SJSA1 (cell line): ENCODE results near the gene EVI5L. TPM values are rescaled to one million over a fixed set of nuclear protein-coding genes. Genes with fewer than 3 reads are reported as not detected.

Source experiments
- DNase-seq, 2 experiments: peaks; one replicate each; pipeline ENCODE4 v3.0.0-alpha.2; 2015 to 2020; ENCODE audit warnings: low spot score in 2 of 2, low read depth in 1 of 2
- H3K27ac ChIP-seq: fragments of 250-450 bp; sonication (Bioruptor Pico); 2 replicates; pipeline ENCODE4 v1.5.1; 2020; ENCODE audit warnings: mild to moderate bottlenecking, moderate library complexity
- H3K27me3 ChIP-seq: fragments of 250-450 bp; sonication (Bioruptor Pico); replicated peaks from 2 replicates; pipeline ENCODE4 v1.5.1; 2020; ENCODE audit warnings: mild to moderate bottlenecking, moderate library complexity
- H3K36me3 ChIP-seq: fragments of 250-450 bp; sonication (Bioruptor Pico); 2 replicates; pipeline ENCODE4 v1.5.1; 2020; ENCODE audit warnings: mild to moderate bottlenecking
- H3K4me1 ChIP-seq: fragments of 250-450 bp; sonication (Bioruptor Pico); replicated peaks from 2 replicates; pipeline ENCODE4 v1.6.1; 2021; ENCODE audit warnings: mild to moderate bottlenecking
- H3K4me3 ChIP-seq: fragments of 250-450 bp; sonication (Bioruptor Pico); 2 replicates; pipeline ENCODE4 v1.5.1; 2020; ENCODE audit warnings: mild to moderate bottlenecking
- H3K9me3 ChIP-seq: fragments of 250-450 bp; sonication (Bioruptor Pico); replicated peaks from 2 replicates; pipeline ENCODE4 v1.5.1; 2020; ENCODE audit warnings: mild to moderate bottlenecking
- total RNA-seq: library from RNA; depleted of rRNA; stranded (reverse); fragments of >200 nt; shearing (Covaris generic); gene quantifications from 2 replicates; pipeline ENCODE4 v1.2.3, GENCODE V29; 2014; rRNA removed

EVI5L gene
- total RNA-seq, 1 experiment from 2014 or later: 16.3 TPM

DNA sequence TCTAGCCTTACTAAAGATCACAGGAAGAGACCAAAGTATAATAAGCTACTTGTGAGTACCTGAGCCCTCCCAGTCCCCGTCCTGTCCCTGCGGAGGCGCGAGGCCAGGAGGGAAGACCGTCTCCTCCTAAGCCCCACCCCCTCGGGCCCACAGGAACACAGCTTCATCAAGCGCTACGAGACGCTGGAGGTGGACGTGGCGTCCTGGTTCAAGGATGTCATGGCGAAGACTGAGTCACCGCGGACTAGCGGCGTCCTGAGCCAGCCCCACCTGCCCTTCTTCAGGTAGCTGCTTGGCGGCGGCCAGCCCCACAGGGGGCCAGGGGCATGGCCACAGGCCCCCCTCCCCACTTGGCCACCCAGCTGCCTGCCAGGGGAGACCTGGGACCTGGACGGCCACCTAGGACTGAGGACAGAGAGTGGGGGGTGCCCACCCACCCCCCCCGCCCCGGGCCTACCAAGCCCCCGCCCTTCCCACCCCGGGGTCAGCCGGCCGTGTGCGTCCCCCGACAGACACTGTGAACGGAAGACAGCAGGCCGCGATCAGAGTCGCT is 82.2 kb downstream of the EVI5L start:
- no peaks in the 10 kb centered on the region for H3K9me3 ChIP-seq
- H3K4me1 ChIP-seq: peaks cover 15% of the 10 kb centered on the region
- DNase-seq: no peak
- no peak overlapping the region for H3K4me3 ChIP-seq
- H3K27ac ChIP-seq: no peak overlapping the region
- peaks cover 34% of the 10 kb centered on the region for H3K36me3 ChIP-seq
- H3K27me3 ChIP-seq: peaks cover 26% of the 10 kb centered on the region

DNA sequence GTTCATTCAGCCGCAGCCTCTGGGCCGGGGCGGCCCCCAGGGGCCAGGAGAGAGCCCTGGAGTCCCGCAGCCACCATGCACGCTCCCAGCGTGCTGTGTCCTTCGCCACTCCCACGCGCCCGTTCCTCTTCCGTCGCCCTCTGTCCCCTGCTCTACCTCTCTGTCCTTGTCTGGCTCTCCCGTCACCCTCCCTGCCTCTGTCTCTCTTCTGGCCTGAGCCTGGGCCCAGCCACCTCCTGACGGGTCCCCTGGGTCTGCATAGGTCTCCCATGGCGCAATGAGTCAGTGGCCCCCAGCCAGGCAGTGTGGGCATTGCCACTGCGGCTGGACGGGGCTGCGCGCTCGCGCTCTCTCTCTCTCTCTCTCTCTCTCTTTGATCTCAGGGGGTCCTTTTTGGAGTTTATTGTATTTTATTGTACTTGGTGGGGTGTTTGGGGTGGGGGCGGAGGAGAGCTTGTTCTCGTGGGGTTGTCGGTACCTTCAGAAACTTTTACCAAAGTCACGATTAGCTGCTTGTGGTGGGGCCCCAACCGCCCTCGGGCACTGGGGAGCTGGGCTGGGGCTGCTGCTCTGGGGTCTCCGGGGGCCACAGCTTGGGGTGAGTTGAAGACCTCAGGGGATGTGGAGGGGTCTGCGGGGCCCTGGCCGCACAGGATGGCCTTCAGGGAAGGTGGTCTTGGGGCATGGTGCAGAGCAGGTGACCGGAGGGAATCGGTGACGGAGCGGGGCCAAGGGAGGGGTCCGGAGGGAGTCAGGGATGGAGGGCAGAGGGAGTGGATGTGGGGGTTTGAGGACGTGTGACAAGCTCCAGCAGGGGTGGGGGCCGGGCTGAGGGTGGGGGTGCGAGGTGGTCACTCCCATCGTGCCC is 82.9 kb downstream of the EVI5L start:
- H3K4me1 ChIP-seq: peaks cover 22% of the 10 kb centered on the region
- no peak for DNase-seq
- H3K4me3 ChIP-seq: no peak overlapping the region
- H3K9me3 ChIP-seq: no peaks in the 10 kb centered on the region
- no peak overlapping the region for H3K27ac ChIP-seq
- peaks cover 32% of the 10 kb centered on the region for H3K36me3 ChIP-seq
- peaks cover 33% of the 10 kb centered on the region for H3K27me3 ChIP-seq

DNA sequence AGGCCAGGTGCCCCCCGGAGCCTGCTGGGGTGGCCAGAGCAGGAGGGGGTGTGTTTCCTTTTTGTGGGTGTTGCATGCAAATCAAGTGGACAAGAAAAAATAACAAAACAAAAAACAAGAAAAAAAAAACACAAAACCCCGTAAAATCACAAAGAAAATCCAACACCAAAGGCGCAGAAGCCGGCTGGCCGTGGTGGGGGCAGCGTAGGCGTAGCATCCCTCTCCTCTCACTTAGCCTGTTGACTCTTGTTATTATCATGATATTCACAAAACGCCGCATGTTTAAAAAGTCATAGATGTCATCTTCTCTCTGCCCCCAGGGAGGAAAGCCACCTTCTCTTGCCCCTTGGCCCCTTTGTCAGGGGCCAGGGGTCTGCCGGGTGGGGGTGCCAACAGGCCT is 83.6 kb downstream of the EVI5L start:
- DNase-seq: no peak
- H3K27ac ChIP-seq: no peak overlapping the region
- peaks cover 32% of the 10 kb centered on the region for H3K36me3 ChIP-seq
- H3K9me3 ChIP-seq: no peaks in the 10 kb centered on the region
- peaks cover 24% of the 10 kb centered on the region for H3K4me1 ChIP-seq
- no peak overlapping the region for H3K4me3 ChIP-seq
- peaks cover 39% of the 10 kb centered on the region for H3K27me3 ChIP-seq

DNA sequence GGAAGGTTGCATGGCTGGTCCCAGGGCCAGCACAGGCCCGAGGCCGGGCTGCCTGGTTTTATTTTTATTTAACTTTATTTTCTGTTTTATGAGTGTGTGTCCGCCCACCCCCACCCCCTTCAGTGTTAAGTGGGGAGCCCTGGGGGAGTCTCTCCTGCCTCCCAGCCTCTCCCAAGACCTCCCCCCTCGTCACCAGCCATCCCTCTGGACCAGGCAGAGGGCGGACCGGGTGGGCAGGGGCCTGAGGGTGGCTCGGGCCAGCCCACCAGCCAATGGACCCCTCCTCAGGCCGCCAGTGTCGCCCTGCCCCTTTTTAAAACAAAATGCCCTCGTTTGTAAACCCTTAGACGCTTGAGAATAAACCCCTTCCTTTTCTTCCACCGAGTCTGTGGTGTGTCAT is 84.1 kb downstream of the EVI5L start:
- H3K4me1 ChIP-seq: peaks cover 24% of the 10 kb centered on the region
- peaks cover 30% of the 10 kb centered on the region for H3K36me3 ChIP-seq
- H3K4me3 ChIP-seq: no peak overlapping the region
- H3K27ac ChIP-seq: no peak overlapping the region
- DNase-seq: no peak
- H3K27me3 ChIP-seq: peaks cover 39% of the 10 kb centered on the region
- H3K9me3 ChIP-seq: no peaks in the 10 kb centered on the region

Other genes starting within 250 kb of the EVI5L start
- gene CAMSAP3, start 234.4 kb upstream of the EVI5L start, total RNA-seq: not detected in 2 replicates
- gene XAB2, start 200.7 kb upstream of the EVI5L start, total RNA-seq: 32.0 and 35.0 TPM in 2 replicates
- gene PET100, start 200.4 kb upstream of the EVI5L start, total RNA-seq: 32.5 and 68.2 TPM in 2 replicates
- gene PCP2, start 196.5 kb upstream of the EVI5L start, total RNA-seq: not detected in 2 replicates
- 0.13 TPM in 1 of 2 replicates, not detected in the other for gene STXBP2, start 193.1 kb upstream of the EVI5L start, total RNA-seq
- not detected in 2 replicates for gene RETN, start 161.2 kb upstream of the EVI5L start, total RNA-seq
- not detected in 2 replicates for gene MCEMP1, start 153.1 kb upstream of the EVI5L start, total RNA-seq
- 129 and 131 TPM in 2 replicates for gene TRAPPC5, start 149.4 kb upstream of the EVI5L start, total RNA-seq
- gene FCER2, start 128.1 kb upstream of the EVI5L start, total RNA-seq: not detected in 2 replicates
- gene CLEC4G, start 98.1 kb upstream of the EVI5L start, total RNA-seq: not detected in 2 replicates
- not detected in 2 replicates for gene CD209, start 82.7 kb upstream of the EVI5L start, total RNA-seq
- gene CLEC4M, start 67.0 kb upstream of the EVI5L start, total RNA-seq: not detected in 2 replicates
- gene PRR36, start 44.2 kb downstream of the EVI5L start, total RNA-seq: not detected in 2 replicates
- gene LRRC8E, start 58.3 kb downstream of the EVI5L start, total RNA-seq: 1.9 and 2.1 TPM in 2 replicates
- 3.2 and 9.7 TPM in 2 replicates for gene MAP2K7, start 73.7 kb downstream of the EVI5L start, total RNA-seq
- gene TGFBR3L, start 84.6 kb downstream of the EVI5L start, total RNA-seq: not detected in 2 replicates
- gene SNAPC2, start 90.1 kb downstream of the EVI5L start, total RNA-seq: 26.6 and 27.8 TPM in 2 replicates
- not detected in 2 replicates for gene CTXN1, start 95.9 kb downstream of the EVI5L start, total RNA-seq
- 49.6 and 65.3 TPM in 2 replicates for gene TIMM44, start 113.4 kb downstream of the EVI5L start, total RNA-seq
- gene ELAVL1, start 175.4 kb downstream of the EVI5L start, total RNA-seq: 39.5 and 74.6 TPM in 2 replicates
- gene CCL25, start 222.5 kb downstream of the EVI5L start, total RNA-seq: not detected in 2 replicates